Tibial artery (tissue), 4 donors: Measurements from ENCODE around the gene CASP8AP2.
"Not testable (repeated sequence)": the region's sequence is repeated elsewhere in the genome, so short reads cannot be mapped to it uniquely, and the experiment has no call there.

Experiments used
- DNase-seq, 2 donors: peaks; one replicate each; pipeline ENCODE4 v3.0.0-alpha.2; 2019
- H3K27ac ChIP-seq, 2 donors: fragments of 200-600 bp; sonication (generic) in 1 of 2; 1 replicate in 1 of 2; 2 replicates in 1 of 2; pipeline ENCODE4 v1.5.1; 2018 to 2019; ENCODE audit warnings: mild to moderate bottlenecking in 1 of 2
- H3K27me3 ChIP-seq, 2 donors: fragments of 200-600 bp; sonication (generic) in 1 of 2; one replicate each; pipeline versions ENCODE4 v1.5.1 to v1.6.0; 2016 to 2019
- H3K36me3 ChIP-seq, 3 donors: fragments of 200-600 bp; sonication (generic) in 2 of 3; one replicate each; pipeline ENCODE4 v1.5.1; 2016 to 2019; ENCODE audit warnings: mild to moderate bottlenecking in 2 of 3
- H3K4me1 ChIP-seq, 4 donors: fragments of 200-600 bp; sonication (generic) in 2 of 4; 1 replicate in 3 of 4; 2 replicates in 1 of 4; pipeline ENCODE4 v1.5.1; 2016 to 2019
- H3K4me3 ChIP-seq, 2 donors: fragments of 200-600 bp; sonication (generic) in 1 of 2; 1 replicate in 1 of 2; 2 replicates in 1 of 2; pipeline ENCODE4 v1.5.1; 2018 to 2019; ENCODE audit warnings: mild to moderate bottlenecking in 2 of 2
- H3K9me3 ChIP-seq, 3 donors: fragments of 200-600 bp; sonication (generic) in 1 of 3; one replicate each; pipeline ENCODE4 v1.5.1; 2016 to 2019
- CTCF ChIP-seq, 2 experiments: fragments of 200-600 bp in 1 of 2; fragments of 450-650 bp in 1 of 2; IDR thresholded peaks; one replicate each; pipeline ENCODE4 v1.5.1; 2017 to 2019; ENCODE audit warnings: antibody characterized with exemption in 2 of 2, mild to moderate bottlenecking in 1 of 2, moderate library complexity in 1 of 2
- intact Hi-C: fragments of 100-400 bp; cut with DNase I; formaldehyde crosslinking; loops from one replicate; pipeline ENCODE4 v1.15.0; 2023; ENCODE audit warnings: low total_unique reads

Gene CASP8AP2

GRCh38 chr6:89829472-89830169 is at the start of gene CASP8AP2:
CASP8AP2 (plus strand) TSS chr6:89829880.
- Histone ChIP-seq H3K36me3 (peaks cover 3 to 20% (median 3%) of the 10 kb centered on the region in 3 donors), H3K27ac (peak within 1 kb of the TSS; percentile 84 to 90), H3K9me3 (no peaks in the 10 kb centered on the region), H3K27me3 (no peaks in the 10 kb centered on the region), H3K4me3 (peak within 1 kb of the TSS; percentile 72 to 79), H3K4me1 (peaks cover 0 to 20% (median 13%) of the 10 kb centered on the region in 4 donors)
- DNase-seq: peak; percentile 96 to 97
- no peak for TF ChIP-seq CTCF (IDR thresholded peaks at IDR 0.05)
- intact Hi-C loops: no loop called here

GRCh38 chr6:89781070-89782034 is 48.3 kb upstream of the CASP8AP2 start:
- Histone ChIP-seq H3K27ac (no peak overlapping the region), H3K4me3 (no peak overlapping the region), H3K9me3 (peaks cover 0 to 2% (median 0%) of the 10 kb centered on the region in 3 donors), H3K27me3 (no peaks in the 10 kb centered on the region), H3K4me1 (no peaks in the 10 kb centered on the region), H3K36me3 (peaks cover 63 to 74% (median 73%) of the 10 kb centered on the region in 3 donors)
- DNase-seq: no peak
- intact Hi-C loops: no loop called here
- TF ChIP-seq CTCF (IDR thresholded peaks at IDR 0.05): no peak

- H3K27ac ChIP-seq: no peak overlapping the region
- H3K27me3 ChIP-seq: no peaks in the 10 kb centered on the region
- peaks cover 0 to 2% (median 0%) of the 10 kb centered on the region in 3 donors for H3K9me3 ChIP-seq
- no peak for DNase-seq
- no peak overlapping the region for H3K4me3 ChIP-seq
- peaks cover 65 to 79% (median 72%) of the 10 kb centered on the region in 3 donors for H3K36me3 ChIP-seq
- no peaks in the 10 kb centered on the region for H3K4me1 ChIP-seq
- intact Hi-C loops: no loop called here
- no peak for TF ChIP-seq CTCF (IDR thresholded peaks at IDR 0.05)
These were observed 47.5 kb upstream of the CASP8AP2 start for GRCh38 chr6:89782222-89782621.

- H3K27ac ChIP-seq, intact Hi-C loops, H3K27me3 ChIP-seq, DNase-seq, H3K9me3 ChIP-seq, H3K4me1 ChIP-seq, H3K4me3 ChIP-seq: not testable (repeated sequence)
- H3K36me3 ChIP-seq: peaks cover 65 to 89% (median 83%) of the 10 kb centered on the region in 3 donors
These were observed 46.4 kb upstream of the CASP8AP2 start for GRCh38 chr6:89783293-89783692.

GRCh38 chr6:89784838-89785237 is 44.8 kb upstream of the CASP8AP2 start:
- intact Hi-C loops: no loop called here
- Histone ChIP-seq H3K4me3 (no peak overlapping the region), H3K27ac (no peak overlapping the region), H3K9me3 (peaks cover 0 to 2% (median 0%) of the 10 kb centered on the region in 3 donors), H3K36me3 (peaks cover 65 to 98% (median 90%) of the 10 kb centered on the region in 3 donors), H3K4me1 (no peaks in the 10 kb centered on the region), H3K27me3 (no peaks in the 10 kb centered on the region)
- DNase-seq: no peak
- no peak for TF ChIP-seq CTCF (IDR thresholded peaks at IDR 0.05)

GRCh38 chr6:89786970-89787369 is 42.7 kb upstream of the CASP8AP2 start:
- Histone ChIP-seq H3K4me1 (no peaks in the 10 kb centered on the region), H3K4me3 (no peak overlapping the region), H3K9me3 (peaks cover 0 to 2% (median 0%) of the 10 kb centered on the region in 3 donors), H3K36me3 (peaks cover 59 to 91% (median 89%) of the 10 kb centered on the region in 3 donors), H3K27me3 (no peaks in the 10 kb centered on the region), H3K27ac (no peak overlapping the region)
- no peak for TF ChIP-seq CTCF (IDR thresholded peaks at IDR 0.05)
- DNase-seq: no peak
- intact Hi-C loops: no loop called here
